ENCODE measurements around the gene LENG9.
"Not testable (repeated sequence)": the region's sequence is repeated elsewhere in the genome, so short reads cannot be mapped to it uniquely, and the experiment has no call there.

DNA sequence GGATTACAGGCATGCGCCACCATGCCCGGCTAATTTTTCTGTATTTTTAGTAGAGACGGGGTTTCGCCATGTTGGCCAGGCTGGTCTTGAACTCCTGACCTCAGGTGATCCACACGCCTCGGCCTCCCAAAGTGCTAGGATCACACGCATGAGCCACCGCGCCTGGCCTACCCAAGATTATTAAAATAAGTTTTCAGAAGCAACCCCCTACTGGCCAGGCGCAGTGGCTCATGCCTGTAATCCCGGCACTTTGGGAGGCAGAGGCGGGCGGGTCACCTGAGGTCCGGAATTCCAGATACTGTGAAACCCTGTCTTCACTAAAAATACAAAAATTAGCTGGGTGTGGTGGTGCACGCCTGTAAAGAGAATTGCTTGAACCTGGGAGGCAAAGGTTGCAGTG lies 17.2 kb downstream of the LENG9 start:
- TF ChIP-seq ZNF16 (tag by site-specific recombination; IDR thresholded peaks at IDR 0.05; ENCODE audit: low read depth): not testable (repeated sequence)
- TF ChIP-seq, protein P1, sequence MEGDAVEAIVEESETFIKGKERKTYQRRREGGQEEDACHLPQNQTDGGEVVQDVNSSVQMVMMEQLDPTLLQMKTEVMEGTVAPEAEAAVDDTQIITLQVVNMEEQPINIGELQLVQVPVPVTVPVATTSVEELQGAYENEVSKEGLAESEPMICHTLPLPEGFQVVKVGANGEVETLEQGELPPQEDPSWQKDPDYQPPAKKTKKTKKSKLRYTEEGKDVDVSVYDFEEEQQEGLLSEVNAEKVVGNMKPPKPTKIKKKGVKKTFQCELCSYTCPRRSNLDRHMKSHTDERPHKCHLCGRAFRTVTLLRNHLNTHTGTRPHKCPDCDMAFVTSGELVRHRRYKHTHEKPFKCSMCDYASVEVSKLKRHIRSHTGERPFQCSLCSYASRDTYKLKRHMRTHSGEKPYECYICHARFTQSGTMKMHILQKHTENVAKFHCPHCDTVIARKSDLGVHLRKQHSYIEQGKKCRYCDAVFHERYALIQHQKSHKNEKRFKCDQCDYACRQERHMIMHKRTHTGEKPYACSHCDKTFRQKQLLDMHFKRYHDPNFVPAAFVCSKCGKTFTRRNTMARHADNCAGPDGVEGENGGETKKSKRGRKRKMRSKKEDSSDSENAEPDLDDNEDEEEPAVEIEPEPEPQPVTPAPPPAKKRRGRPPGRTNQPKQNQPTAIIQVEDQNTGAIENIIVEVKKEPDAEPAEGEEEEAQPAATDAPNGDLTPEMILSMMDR (tag by site-specific recombination; IDR thresholded peaks at IDR 0.05): not testable (repeated sequence)
